KMS-11 (cell line): Measurements from ENCODE around the gene UNK.

Source experiments
- H2AFZ ChIP-seq: fragments of 200-600 bp; sonication (generic); 2 replicates; pipeline ENCODE4 v1.6.1; 2016; ENCODE audit warnings: antibody characterized with exemption, mixed run types, low read depth
- H3K27ac ChIP-seq: fragments of 200-600 bp; sonication (generic); 2 replicates; pipeline ENCODE4 v1.6.1; 2016; ENCODE audit warnings: mild to moderate bottlenecking, mixed run types
- H3K27me3 ChIP-seq: fragments of 200-600 bp; sonication (generic); 2 replicates; pipeline ENCODE4 v1.6.1; 2017; ENCODE audit warnings: mild to moderate bottlenecking, low read depth, mixed run types, moderate library complexity; ENCODE audit not compliant: insufficient read depth
- H3K36me3 ChIP-seq: fragments of 200-600 bp; sonication (generic); 2 replicates; pipeline ENCODE4 v1.6.1; 2017; ENCODE audit warnings: mild to moderate bottlenecking, mixed run types; ENCODE audit not compliant: insufficient read depth
- H3K4me1 ChIP-seq: fragments of 200-600 bp; sonication (generic); 2 replicates; pipeline ENCODE4 v1.6.1; 2016; ENCODE audit warnings: mild to moderate bottlenecking, low read depth, mixed run types; ENCODE audit not compliant: poor library complexity, severe bottlenecking
- H3K4me2 ChIP-seq: fragments of 200-600 bp; sonication (generic); 2 replicates; pipeline ENCODE4 v1.7.0; 2016; ENCODE audit warnings: mild to moderate bottlenecking, mixed run types
- H3K4me3 ChIP-seq: fragments of 200-600 bp; sonication (generic); IDR thresholded peaks from 2 replicates; pipeline ENCODE4 v1.6.1; 2017; ENCODE audit warnings: low read depth, low read length, mixed read lengths; ENCODE audit not compliant: insufficient read depth
- H3K79me2 ChIP-seq: fragments of 200-600 bp; sonication (generic); 2 replicates; pipeline ENCODE4 v1.6.1; 2016; ENCODE audit warnings: low read depth, mixed run types; ENCODE audit not compliant: insufficient read depth
- H3K9ac ChIP-seq: fragments of 200-600 bp; sonication (generic); 2 replicates; pipeline ENCODE4 v1.6.1; 2016; ENCODE audit warnings: mild to moderate bottlenecking, mixed run types
- H4K20me1 ChIP-seq: fragments of 200-600 bp; sonication (generic); 2 replicates; pipeline ENCODE4 v1.6.1; 2016; ENCODE audit warnings: mild to moderate bottlenecking, mixed run types; ENCODE audit not compliant: insufficient read depth
- TF ChIP-seq, protein P1 (sequence below): fragments of 200-600 bp; sonication (generic); conservative IDR thresholded peaks from 2 replicates; pipeline ENCODE4 v1.6.1; 2017; ENCODE audit warnings: low read depth, mild to moderate bottlenecking, antibody characterized with exemption, low read length, moderate library complexity, mixed read lengths

The UNK gene

GRCh38 chr17:75811174-75811573 lies 26.6 kb downstream of the UNK start:
- Histone ChIP-seq H3K4me3 (no peak overlapping the region), H3K4me1 (no peaks in the 10 kb centered on the region), H3K4me2 (no peak overlapping the region), H4K20me1 (no peaks in the 10 kb centered on the region), H3K27ac (no peak overlapping the region), H2AFZ (no peak overlapping the region), H3K36me3 (no peaks in the 10 kb centered on the region), H3K9ac (no peak overlapping the region), H3K27me3 (no peaks in the 10 kb centered on the region), H3K79me2 (no peaks in the 10 kb centered on the region)
- TF ChIP-seq, protein P1, sequence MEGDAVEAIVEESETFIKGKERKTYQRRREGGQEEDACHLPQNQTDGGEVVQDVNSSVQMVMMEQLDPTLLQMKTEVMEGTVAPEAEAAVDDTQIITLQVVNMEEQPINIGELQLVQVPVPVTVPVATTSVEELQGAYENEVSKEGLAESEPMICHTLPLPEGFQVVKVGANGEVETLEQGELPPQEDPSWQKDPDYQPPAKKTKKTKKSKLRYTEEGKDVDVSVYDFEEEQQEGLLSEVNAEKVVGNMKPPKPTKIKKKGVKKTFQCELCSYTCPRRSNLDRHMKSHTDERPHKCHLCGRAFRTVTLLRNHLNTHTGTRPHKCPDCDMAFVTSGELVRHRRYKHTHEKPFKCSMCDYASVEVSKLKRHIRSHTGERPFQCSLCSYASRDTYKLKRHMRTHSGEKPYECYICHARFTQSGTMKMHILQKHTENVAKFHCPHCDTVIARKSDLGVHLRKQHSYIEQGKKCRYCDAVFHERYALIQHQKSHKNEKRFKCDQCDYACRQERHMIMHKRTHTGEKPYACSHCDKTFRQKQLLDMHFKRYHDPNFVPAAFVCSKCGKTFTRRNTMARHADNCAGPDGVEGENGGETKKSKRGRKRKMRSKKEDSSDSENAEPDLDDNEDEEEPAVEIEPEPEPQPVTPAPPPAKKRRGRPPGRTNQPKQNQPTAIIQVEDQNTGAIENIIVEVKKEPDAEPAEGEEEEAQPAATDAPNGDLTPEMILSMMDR: no peak

DNA sequence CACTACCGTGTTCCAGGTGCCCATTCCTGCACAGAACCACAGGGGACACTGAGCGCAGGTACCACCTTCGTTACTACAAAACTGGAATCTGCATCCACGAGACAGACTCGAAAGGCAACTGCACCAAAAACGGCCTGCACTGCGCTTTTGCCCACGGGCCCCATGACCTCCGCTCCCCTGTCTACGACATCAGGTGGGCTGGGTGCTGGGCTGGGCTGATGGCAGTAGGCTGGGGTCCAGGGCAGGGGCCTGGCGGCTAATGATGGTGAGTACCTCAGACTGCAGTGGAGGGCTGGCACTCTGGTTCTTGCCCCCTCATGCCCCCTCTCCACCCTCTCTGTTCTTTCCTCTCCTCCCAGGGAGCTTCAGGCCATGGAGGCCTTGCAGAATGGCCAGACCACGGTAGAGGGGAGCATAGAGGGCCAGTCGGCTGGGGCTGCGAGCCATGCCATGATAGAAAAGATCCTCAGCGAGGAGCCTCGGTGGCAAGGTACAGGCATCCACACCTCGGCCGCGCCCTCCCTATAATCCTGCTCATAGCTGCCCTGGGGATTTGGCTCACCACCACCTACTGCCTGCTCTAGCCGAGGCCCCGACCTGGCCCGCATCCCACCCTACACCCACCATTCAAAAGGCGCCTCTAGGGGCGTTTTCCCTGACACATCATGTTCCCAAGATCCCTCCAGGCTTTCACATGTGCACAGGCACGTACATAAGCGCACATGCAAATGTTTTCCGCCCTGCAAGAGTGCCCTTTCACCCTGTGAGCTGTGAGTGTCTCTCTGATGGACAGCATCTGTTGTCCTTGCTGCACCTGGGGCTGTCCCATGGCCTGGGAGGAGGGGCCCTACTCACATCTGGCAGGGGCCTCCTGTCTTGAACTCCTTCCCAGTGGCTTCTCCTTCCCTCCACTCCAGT lies 27.7 kb downstream of the UNK start:
- no peak overlapping the region for H2AFZ ChIP-seq
- TF ChIP-seq, protein P1: no peak
- H3K27ac ChIP-seq: no peak overlapping the region
- no peaks in the 10 kb centered on the region for H3K4me1 ChIP-seq
- no peaks in the 10 kb centered on the region for H3K27me3 ChIP-seq
- no peaks in the 10 kb centered on the region for H4K20me1 ChIP-seq
- no peaks in the 10 kb centered on the region for H3K36me3 ChIP-seq
- no peak overlapping the region for H3K9ac ChIP-seq
- H3K4me3 ChIP-seq: no peak overlapping the region
- H3K4me2 ChIP-seq: no peak overlapping the region
- no peaks in the 10 kb centered on the region for H3K79me2 ChIP-seq

DNA sequence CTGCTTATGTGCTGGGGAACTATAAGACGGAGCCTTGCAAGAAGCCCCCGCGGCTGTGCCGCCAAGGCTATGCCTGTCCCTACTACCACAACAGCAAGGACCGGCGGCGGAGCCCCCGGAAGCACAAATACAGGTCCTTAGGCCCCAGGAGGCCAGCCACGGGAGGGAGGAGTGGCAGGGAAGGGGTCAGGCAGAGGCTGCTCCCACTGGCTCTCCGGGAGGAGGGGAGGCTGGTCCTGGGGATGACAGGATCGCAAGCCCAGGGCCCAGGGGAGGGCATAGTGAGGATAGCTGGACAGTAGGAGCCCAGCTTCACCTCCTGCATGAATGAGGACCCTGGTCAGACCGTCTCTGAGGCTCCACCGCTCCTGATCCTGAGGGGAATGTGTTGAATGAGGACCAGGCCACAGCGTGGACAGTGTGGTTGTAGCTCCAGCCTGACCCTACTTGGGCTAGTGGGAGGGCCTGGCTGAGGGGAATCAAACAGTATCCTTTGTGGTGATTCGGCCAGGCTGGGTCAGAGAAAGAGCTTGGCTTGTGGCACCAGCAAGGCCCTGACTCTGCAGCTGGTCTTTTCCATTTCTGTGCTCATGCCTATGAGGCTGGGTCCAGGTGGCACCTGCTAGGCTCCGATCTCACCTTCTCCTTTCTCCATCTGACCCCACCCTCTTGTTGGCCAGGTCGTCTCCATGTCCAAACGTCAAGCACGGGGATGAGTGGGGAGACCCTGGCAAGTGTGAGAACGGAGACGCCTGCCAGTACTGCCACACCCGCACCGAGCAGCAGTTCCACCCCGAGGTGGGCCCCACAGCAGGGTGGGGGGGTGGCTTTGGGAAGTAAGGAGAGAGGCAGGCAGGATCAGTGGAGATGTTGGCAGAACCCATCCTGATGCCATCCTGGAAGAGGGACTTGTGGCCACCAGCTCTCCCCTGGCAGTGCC lies 28.7 kb downstream of the UNK start:
- no peaks in the 10 kb centered on the region for H4K20me1 ChIP-seq
- H3K27ac ChIP-seq: no peak overlapping the region
- H3K4me2 ChIP-seq: no peak overlapping the region
- H3K79me2 ChIP-seq: no peaks in the 10 kb centered on the region
- H3K9ac ChIP-seq: no peak overlapping the region
- no peak overlapping the region for H2AFZ ChIP-seq
- no peak overlapping the region for H3K4me3 ChIP-seq
- H3K36me3 ChIP-seq: no peaks in the 10 kb centered on the region
- H3K27me3 ChIP-seq: no peaks in the 10 kb centered on the region
- TF ChIP-seq, protein P1: no peak
- no peaks in the 10 kb centered on the region for H3K4me1 ChIP-seq

DNA sequence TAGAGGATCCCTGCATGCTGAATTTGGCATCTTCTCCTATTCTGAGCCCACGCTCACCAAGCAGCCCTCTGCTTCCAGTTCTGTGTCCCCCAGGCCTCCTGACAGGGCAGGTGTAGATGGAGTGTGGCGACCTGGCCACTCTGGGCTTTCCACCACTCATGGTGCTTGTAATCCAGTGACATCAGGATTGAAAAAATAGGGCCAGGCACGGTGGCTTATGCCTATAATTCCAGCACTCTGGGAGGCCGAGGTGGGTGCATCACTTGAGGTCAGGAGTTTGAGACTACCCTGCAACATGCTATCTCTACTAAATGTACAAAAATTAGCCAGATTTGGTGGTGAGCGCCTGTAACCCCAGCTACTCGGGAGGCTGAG lies 29.4 kb downstream of the UNK start:
- TF ChIP-seq, protein P1: no peak
- no peak overlapping the region for H3K9ac ChIP-seq
- H4K20me1 ChIP-seq: no peaks in the 10 kb centered on the region
- no peak overlapping the region for H2AFZ ChIP-seq
- no peaks in the 10 kb centered on the region for H3K36me3 ChIP-seq
- H3K4me2 ChIP-seq: no peak overlapping the region
- H3K4me3 ChIP-seq: no peak overlapping the region
- H3K27ac ChIP-seq: no peak overlapping the region
- no peaks in the 10 kb centered on the region for H3K27me3 ChIP-seq
- H3K79me2 ChIP-seq: no peaks in the 10 kb centered on the region
- H3K4me1 ChIP-seq: no peaks in the 10 kb centered on the region
